Fibroblast of mammary gland (primary cell): ENCODE measurements around the gene TRMT10A.
A peak's percentile ranks its signal among the peaks of the same experiment; 100 is the strongest.

Source experiments
- DNase-seq: peaks from one replicate; pipeline ENCODE4 v3.0.0-alpha.2; 2010; ENCODE audit warnings: low read depth
- H3K4me3 ChIP-seq: 2 replicates; pipeline ENCODE4 v1.5.1; 2011; ENCODE audit warnings: low read depth, mild to moderate bottlenecking, low read length, moderate library complexity; ENCODE audit not compliant: control insufficient read depth
- CTCF ChIP-seq: conservative IDR thresholded peaks from 2 replicates; pipeline ENCODE4 v1.5.1; 2011; ENCODE audit warnings: low read depth, low read length, inconsistent platforms; ENCODE audit not compliant: control insufficient read depth, insufficient read depth

TRMT10A gene

GRCh38 chr4:99563310-99564186 lies at the start of gene TRMT10A:
TRMT10A (minus strand) TSS chr4:99564039; CDS start chr4:99559338, 4,701 bp downstream.
- H3K4me3 ChIP-seq, result peak within 1 kb of the TSS; percentile 88
- peak; percentile 97 for DNase-seq
- TF ChIP-seq CTCF, result no peak

DNA sequence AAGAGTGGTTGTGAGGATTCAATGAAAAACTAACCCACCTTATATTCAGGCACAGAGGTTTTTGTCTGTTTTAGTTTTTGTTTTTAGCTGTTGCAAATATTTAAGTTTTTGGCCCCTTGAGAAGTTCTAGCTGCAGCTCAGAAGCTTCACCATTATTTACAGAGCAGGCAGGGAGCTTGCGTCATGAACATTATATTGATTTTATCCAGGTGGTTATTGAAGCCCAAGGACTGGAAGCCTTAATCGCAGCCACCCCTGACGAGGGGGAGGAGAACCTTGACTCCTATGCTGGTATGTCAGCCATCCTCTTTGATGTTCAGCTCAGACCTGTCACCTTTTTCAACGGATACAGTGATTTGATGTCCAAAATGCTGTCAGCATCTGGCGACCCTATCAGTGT lies 48.9 kb upstream of the TRMT10A start:
- no peak for TF ChIP-seq CTCF
- H3K4me3 ChIP-seq, result no peak overlapping the region
- no peak for DNase-seq

- peak; percentile 8 for DNase-seq
- no peak overlapping the region for H3K4me3 ChIP-seq
- no peak for TF ChIP-seq CTCF
Observed at GRCh38 chr4:99612281-99612680, 48.4 kb upstream of the TRMT10A start.

- no peak overlapping the region for H3K4me3 ChIP-seq
- DNase-seq, result peak; percentile 25
- no peak for TF ChIP-seq CTCF
Observed at GRCh38 chr4:99610605-99611175, 46.9 kb upstream of the TRMT10A start.

DNA sequence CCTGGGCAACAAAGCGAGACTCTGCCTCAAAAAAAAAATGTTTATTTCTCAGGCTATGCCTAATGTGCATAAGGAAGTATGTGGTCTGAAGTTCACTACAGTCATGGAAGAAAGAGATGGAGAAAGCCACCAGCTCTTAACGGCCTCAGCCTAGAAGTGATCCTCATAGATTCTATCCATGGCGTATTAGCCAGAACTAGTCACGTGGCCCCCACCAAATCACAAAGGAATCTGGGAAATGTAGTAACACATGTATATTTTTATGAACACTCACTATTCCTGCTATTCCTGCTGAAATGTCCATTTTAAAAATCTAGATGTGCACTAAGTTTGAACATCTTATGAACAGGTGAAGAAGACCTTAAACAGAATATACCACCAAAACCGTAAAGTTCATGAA lies 44.6 kb upstream of the TRMT10A start:
- no peak overlapping the region for H3K4me3 ChIP-seq
- DNase-seq, result no peak
- no peak for TF ChIP-seq CTCF

DNA sequence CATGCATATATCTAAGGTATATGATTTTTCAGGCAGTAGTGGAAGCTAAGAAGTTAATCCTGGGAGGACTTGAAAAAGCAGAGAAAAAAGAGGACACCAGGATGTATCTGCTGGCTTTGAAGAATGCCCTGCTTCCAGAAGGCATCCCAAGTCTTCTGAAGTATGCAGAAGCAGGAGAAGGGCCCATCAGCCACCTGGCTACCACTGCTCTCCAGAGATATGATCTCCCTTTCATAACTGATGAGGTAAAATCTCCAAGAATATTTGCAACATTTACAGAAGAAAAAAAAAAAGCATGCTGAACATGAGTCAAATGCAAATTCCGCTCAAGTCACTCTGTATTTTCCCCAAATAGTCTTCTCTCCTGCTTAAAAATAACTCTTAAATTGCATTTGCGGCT lies 42.9 kb upstream of the TRMT10A start:
- TF ChIP-seq CTCF, result no peak
- DNase-seq, result no peak
- no peak overlapping the region for H3K4me3 ChIP-seq
